ENCODE results near the gene PDS5B. TPM values are rescaled to one million over a fixed set of nuclear protein-coding genes. Genes with fewer than 3 reads are reported as not detected.
A peak's percentile ranks its signal among the peaks of the same experiment; 100 is the strongest.
"Not testable (repeated sequence)": the region's sequence is repeated elsewhere in the genome, so short reads cannot be mapped to it uniquely, and the experiment has no call there.

Gene PDS5B
- total RNA-seq, 2 donors from 2014 or later = 46.9 to 57.1 TPM

GRCh38 chr13:32824061-32824460 lies 237.8 kb downstream of the PDS5B start:
- Mint-ChIP-seq H3K36me3 (ENCODE audit: low read depth) (no peaks in the 10 kb centered on the region), H3K4me3 (no peak overlapping the region), H3K27me3 (ENCODE audit: insufficient read depth) (no peaks in the 10 kb centered on the region), H3K27ac (no peak overlapping the region), H3K4me1 (no peaks in the 10 kb centered on the region), H3K9me3 (no peaks in the 10 kb centered on the region)
- no peaks in the 10 kb centered on the region for H3K4me1 ChIP-seq (ENCODE audit: control insufficient read depth, insufficient read depth, low read length)
- no peak for DNase-seq
- no peaks in the 10 kb centered on the region for H3K27me3 ChIP-seq (ENCODE audit: control insufficient read depth, insufficient read depth, low read length, poor library complexity, severe bottlenecking)
- no peaks in the 10 kb centered on the region for H3K36me3 ChIP-seq (ENCODE audit: control insufficient read depth, insufficient read depth, low read length)
- no peak overlapping the region for H3K9ac ChIP-seq (ENCODE audit: extremely low read depth, low read length, poor library complexity, severe bottlenecking)
- H3K27ac ChIP-seq (ENCODE audit: low read depth, low read length) = no peak overlapping the region
- TF ChIP-seq, protein P1, sequence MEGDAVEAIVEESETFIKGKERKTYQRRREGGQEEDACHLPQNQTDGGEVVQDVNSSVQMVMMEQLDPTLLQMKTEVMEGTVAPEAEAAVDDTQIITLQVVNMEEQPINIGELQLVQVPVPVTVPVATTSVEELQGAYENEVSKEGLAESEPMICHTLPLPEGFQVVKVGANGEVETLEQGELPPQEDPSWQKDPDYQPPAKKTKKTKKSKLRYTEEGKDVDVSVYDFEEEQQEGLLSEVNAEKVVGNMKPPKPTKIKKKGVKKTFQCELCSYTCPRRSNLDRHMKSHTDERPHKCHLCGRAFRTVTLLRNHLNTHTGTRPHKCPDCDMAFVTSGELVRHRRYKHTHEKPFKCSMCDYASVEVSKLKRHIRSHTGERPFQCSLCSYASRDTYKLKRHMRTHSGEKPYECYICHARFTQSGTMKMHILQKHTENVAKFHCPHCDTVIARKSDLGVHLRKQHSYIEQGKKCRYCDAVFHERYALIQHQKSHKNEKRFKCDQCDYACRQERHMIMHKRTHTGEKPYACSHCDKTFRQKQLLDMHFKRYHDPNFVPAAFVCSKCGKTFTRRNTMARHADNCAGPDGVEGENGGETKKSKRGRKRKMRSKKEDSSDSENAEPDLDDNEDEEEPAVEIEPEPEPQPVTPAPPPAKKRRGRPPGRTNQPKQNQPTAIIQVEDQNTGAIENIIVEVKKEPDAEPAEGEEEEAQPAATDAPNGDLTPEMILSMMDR (conservative IDR thresholded peaks at IDR 0.05) = no peak
- 82 to 87% methylated on average over 15 of the region's 15 CpGs for WGBS, 2 experiments (ENCODE audit: insufficient coverage in 1 of 2, insufficient read length in 1 of 2)
- H3K9me3 ChIP-seq (ENCODE audit: control insufficient read depth, low read length) = no peaks in the 10 kb centered on the region
- no peak overlapping the region for H3K4me3 ChIP-seq (ENCODE audit: low read length)

- Mint-ChIP-seq H3K27me3 (ENCODE audit: insufficient read depth) (no peaks in the 10 kb centered on the region), H3K9me3 (no peaks in the 10 kb centered on the region), H3K4me1 (no peaks in the 10 kb centered on the region), H3K36me3 (ENCODE audit: low read depth) (no peaks in the 10 kb centered on the region), H3K4me3 (no peak overlapping the region), H3K27ac (peak overlapping the region; percentile 4)
- peak; percentile 84 for DNase-seq
- no peaks in the 10 kb centered on the region for H3K27me3 ChIP-seq (ENCODE audit: control insufficient read depth, insufficient read depth, low read length, poor library complexity, severe bottlenecking)
- no peaks in the 10 kb centered on the region for H3K9me3 ChIP-seq (ENCODE audit: control insufficient read depth, low read length)
- TF ChIP-seq, protein P1 (conservative IDR thresholded peaks at IDR 0.05) = no peak
- no peak overlapping the region for H3K9ac ChIP-seq (ENCODE audit: extremely low read depth, low read length, poor library complexity, severe bottlenecking)
- H3K4me1 ChIP-seq (ENCODE audit: control insufficient read depth, insufficient read depth, low read length) = peaks cover under 1% of the 10 kb centered on the region
- no peak overlapping the region for H3K4me3 ChIP-seq (ENCODE audit: low read length)
- peak overlapping the region; percentile 17 for H3K27ac ChIP-seq (ENCODE audit: low read depth, low read length)
- no peaks in the 10 kb centered on the region for H3K36me3 ChIP-seq (ENCODE audit: control insufficient read depth, insufficient read depth, low read length)
- 29 to 49% methylated on average over 7 of the region's 7 CpGs for WGBS, 2 experiments (ENCODE audit: insufficient coverage in 1 of 2, insufficient read length in 1 of 2)
Measured at GRCh38 chr13:32824675-32825074, 238.4 kb downstream of the PDS5B start.

DNA sequence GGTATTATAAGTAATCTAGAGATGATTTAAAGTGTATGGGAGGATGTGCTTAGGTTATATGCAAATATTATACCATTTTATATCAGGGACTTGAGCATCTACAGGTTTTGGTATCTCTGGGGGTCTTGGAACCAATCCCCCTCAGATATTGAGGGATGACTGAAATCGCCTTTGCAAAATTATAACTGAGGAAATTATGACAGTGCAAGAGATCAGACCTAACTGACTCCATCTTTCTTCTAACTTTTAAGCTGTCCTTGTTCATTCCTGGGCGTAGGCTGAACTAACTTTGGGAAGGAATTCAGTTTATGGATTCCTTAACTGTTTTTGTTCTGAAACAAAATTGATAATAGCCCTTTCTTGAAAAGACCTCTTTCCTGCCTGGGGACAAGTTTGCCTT lies 239.2 kb downstream of the PDS5B start:
- Histone ChIP-seq H3K4me1 (ENCODE audit: control insufficient read depth, insufficient read depth, low read length) (peaks cover 3% of the 10 kb centered on the region), H3K9me3 (ENCODE audit: control insufficient read depth, low read length) (no peaks in the 10 kb centered on the region), H3K9ac (ENCODE audit: extremely low read depth, low read length, poor library complexity, severe bottlenecking) (no peak overlapping the region), H3K27me3 (ENCODE audit: control insufficient read depth, insufficient read depth, low read length, poor library complexity, severe bottlenecking) (no peaks in the 10 kb centered on the region), H3K27ac (ENCODE audit: low read depth, low read length) (no peak overlapping the region), H3K36me3 (ENCODE audit: control insufficient read depth, insufficient read depth, low read length) (no peaks in the 10 kb centered on the region), H3K4me3 (ENCODE audit: low read length) (no peak overlapping the region)
- H3K4me3 Mint-ChIP-seq = no peak overlapping the region
- H3K9me3 Mint-ChIP-seq = no peaks in the 10 kb centered on the region
- no peaks in the 10 kb centered on the region for H3K4me1 Mint-ChIP-seq
- no peak for DNase-seq
- 93 to 94% methylated on average over 2 of the region's 2 CpGs for WGBS, 2 experiments (ENCODE audit: insufficient coverage in 1 of 2, insufficient read length in 1 of 2)
- no peak overlapping the region for H3K27ac Mint-ChIP-seq
- no peaks in the 10 kb centered on the region for H3K36me3 Mint-ChIP-seq (ENCODE audit: low read depth)
- TF ChIP-seq, protein P1 (conservative IDR thresholded peaks at IDR 0.05) = no peak
- H3K27me3 Mint-ChIP-seq (ENCODE audit: insufficient read depth) = no peaks in the 10 kb centered on the region

GRCh38 chr13:32826372-32826771 lies 240.1 kb downstream of the PDS5B start:
- DNase-seq; H3K4me3 Mint-ChIP-seq; H3K36me3 ChIP-seq (ENCODE audit: control insufficient read depth, insufficient read depth, low read length); H3K4me3 ChIP-seq (ENCODE audit: low read length); H3K9me3 Mint-ChIP-seq; H3K4me1 Mint-ChIP-seq; H3K27ac Mint-ChIP-seq; H3K36me3 Mint-ChIP-seq (ENCODE audit: low read depth); H3K9ac ChIP-seq (ENCODE audit: extremely low read depth, low read length, poor library complexity, severe bottlenecking); H3K27ac ChIP-seq (ENCODE audit: low read depth, low read length); H3K4me1 ChIP-seq (ENCODE audit: control insufficient read depth, insufficient read depth, low read length); H3K9me3 ChIP-seq (ENCODE audit: control insufficient read depth, low read length); H3K27me3 ChIP-seq (ENCODE audit: control insufficient read depth, insufficient read depth, low read length, poor library complexity, severe bottlenecking); H3K27me3 Mint-ChIP-seq (ENCODE audit: insufficient read depth): not testable (repeated sequence)
- 92 to 100% methylated on average over 3 to 5 of the region's 5 CpGs for WGBS, 2 experiments (ENCODE audit: insufficient coverage in 1 of 2, insufficient read length in 1 of 2)

Data from endodermal cell (in vitro differentiated cells).